ENCODE results near the gene ENO4. TPM values are rescaled to one million over a fixed set of nuclear protein-coding genes. Genes with fewer than 3 reads are reported as not detected.

Gene ENO4
- polyA plus RNA-seq, 3 donors, result 3.1 to 4.8 (median 3.6) TPM

- no peak for DNase-seq
Measured at GRCh38 chr10:116910910-116911309, 61.6 kb downstream of the ENO4 start.

- no peak for DNase-seq
Measured at GRCh38 chr10:116912162-116912561, 62.9 kb downstream of the ENO4 start.

- DNase-seq, result no peak
Measured at GRCh38 chr10:116913695-116914094, 64.4 kb downstream of the ENO4 start.

GRCh38 chr10:116915340-116915739, 66.0 kb downstream of the ENO4 start:
- no peak for DNase-seq

GRCh38 chr10:116917481-116917880, 68.2 kb downstream of the ENO4 start:
- no peak for DNase-seq

- no peak for DNase-seq
Measured at GRCh38 chr10:116918583-116918982, 69.3 kb downstream of the ENO4 start.

- DNase-seq, result no peak
Measured at GRCh38 chr10:116919164-116919563, 69.9 kb downstream of the ENO4 start.

GRCh38 chr10:116919706-116920105, 70.4 kb downstream of the ENO4 start:
- DNase-seq, result no peak

GRCh38 chr10:116925056-116925455, 75.8 kb downstream of the ENO4 start:
- no peak for DNase-seq

- no peak for DNase-seq
Measured at GRCh38 chr10:116926426-116926825, 77.1 kb downstream of the ENO4 start.

GRCh38 chr10:116931806-116932205, 82.5 kb downstream of the ENO4 start:
- no peak for DNase-seq

Other genes with a start within 250 kb of the ENO4 start
- not detected for gene PNLIPRP2, start 228.5 kb upstream of the ENO4 start, polyA plus RNA-seq (ENCODE audit: insufficient read length in 3 of 3)
- gene HSPA12A, start 106.9 kb upstream of the ENO4 start, polyA plus RNA-seq (ENCODE audit: insufficient read length in 3 of 3), result 10 to 100 TPM; 32.7 to 56.5 (median 48.7) TPM
- 10 to 100 TPM; 19.1 to 24.3 (median 21.7) TPM for gene SHTN1, start 155.7 kb downstream of the ENO4 start, polyA plus RNA-seq (ENCODE audit: insufficient read length in 3 of 3)